Measurements from ENCODE around the gene PDE9A.

PDE9A gene

GRCh38 chr21:42744520-42745445, 91.4 kb downstream of the PDE9A start:
- DNase-seq = no peak

DNA sequence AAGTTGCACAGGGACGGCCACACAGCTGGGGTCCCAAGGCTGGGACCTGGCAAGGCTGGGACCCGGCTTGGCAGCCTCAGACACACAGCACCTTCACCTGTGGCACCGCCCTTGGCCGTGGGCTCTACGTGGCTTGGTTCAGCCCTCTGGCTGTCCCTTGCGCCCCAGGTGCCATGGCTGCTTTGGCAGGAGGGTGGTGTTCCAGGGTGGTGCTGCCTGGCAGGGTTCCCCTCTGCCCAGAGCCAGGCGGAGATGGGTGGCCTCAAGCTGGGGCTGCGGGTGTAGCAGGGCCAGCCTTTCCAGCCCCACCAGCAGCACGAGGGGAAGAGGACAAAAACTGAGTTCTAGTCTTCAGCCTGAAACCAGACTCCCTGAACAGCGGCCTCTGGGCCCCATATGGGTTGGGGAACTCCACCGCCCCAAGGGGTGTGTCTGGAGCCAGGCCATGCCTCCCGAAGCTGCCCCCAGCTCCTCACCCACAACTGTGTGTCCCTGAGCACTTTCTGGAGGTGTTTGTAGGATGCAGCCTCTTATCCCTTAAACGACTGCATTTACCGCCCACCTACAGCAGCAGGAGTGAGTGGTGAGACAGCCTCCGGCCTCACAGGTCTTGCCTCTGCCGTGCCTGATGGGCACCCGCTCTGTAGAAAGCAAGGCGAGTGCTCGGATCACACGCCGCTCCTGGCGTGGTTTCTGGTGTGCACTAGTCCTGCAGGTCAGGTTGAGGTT, 92.3 kb downstream of the PDE9A start:
- DNase-seq = no peak

- DNase-seq = no peak
Observed at GRCh38 chr21:42746240-42746592, 92.8 kb downstream of the PDE9A start.

GRCh38 chr21:42746593-42747275, 93.3 kb downstream of the PDE9A start:
- no peak for DNase-seq

DNA sequence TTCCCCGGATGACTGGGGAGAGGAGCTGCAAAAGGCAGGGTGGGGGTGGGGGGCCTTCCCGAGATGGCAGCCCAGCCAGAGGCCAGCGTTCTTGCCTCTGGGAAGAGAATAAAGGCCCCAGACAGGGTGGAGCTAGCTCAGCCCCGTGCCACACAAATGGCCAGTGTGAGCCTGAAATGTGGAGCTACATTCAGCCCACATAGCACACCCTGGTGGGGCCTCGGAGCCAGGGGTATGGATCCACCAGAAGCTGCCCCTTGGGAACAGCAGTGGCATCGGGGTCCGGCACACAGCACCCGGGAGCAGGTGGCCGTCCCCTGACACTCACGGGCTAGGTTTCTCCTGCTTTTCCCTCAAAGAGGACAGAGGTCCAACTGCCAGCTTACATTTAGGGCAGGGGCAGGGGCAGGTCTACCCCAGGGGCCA, 93.9 kb downstream of the PDE9A start:
- DNase-seq = no peak

GRCh38 chr21:42747746-42748351, 94.4 kb downstream of the PDE9A start:
- DNase-seq = no peak

DNA sequence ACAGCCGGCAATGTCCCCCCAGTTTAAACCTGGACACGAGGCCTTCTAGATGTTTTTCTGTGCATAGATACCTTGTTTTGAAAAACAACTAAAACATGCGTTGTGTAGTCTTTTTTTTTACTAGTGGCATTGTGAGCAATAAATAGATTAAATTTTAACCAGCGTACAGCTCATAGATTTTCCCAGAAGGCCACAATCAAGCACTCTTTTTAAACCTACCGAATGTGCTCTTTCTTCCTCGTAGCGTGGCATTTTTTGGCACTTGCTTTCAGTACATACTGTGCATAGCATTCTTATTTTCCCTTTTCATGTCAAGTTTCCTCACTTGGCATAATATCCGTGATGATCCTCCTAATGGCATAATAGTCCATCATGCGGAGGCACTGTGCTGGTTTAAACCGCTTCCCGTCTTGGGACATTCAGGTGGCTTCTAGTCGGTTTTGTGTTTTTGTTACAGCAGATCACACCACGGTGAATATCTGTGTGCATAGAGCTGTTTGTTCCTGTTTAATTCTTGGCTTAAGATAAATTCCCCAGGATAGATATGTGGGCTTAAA, 95.3 kb downstream of the PDE9A start:
- no peak for DNase-seq

DNA sequence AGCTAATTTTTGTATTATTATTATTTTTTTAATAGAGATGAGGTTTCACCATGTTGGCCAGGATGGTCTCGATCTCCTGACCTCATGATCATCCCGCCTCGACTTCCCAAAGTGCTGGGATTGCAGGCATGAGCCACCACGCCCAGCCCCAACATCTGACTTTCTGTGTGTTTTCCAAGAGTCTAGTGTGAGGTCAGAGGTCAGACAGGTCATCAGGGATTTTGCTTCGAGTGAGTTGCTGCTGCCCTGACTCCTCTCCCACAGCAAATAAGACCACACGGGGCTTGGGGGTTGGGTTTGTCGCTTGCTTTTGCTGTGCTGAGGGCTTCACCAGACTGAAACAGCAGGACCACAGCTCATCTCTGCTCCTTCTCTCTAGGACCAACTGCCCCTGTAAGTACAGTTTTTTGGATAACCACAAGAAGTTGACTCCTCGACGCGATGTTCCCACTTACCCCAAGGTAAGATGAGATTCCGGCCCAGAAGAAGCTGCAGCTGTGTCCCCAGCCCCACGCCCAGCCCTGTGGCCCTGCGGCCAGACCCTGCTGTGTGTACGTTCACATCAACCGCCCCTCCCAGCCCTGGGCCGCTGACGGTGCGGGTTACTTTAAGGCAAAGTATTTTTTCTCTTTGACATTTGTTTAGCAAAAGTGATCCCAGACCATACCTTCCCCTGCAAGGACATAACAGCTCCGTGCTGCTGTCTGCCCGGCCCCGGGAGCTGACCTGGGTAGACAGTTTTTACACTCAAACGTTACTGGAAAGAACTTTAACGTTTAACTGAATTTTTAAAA, 97.5 kb downstream of the PDE9A start:
- no peak for DNase-seq

- DNase-seq = no peak
Observed at GRCh38 chr21:42751866-42752265, 98.4 kb downstream of the PDE9A start.

DNA sequence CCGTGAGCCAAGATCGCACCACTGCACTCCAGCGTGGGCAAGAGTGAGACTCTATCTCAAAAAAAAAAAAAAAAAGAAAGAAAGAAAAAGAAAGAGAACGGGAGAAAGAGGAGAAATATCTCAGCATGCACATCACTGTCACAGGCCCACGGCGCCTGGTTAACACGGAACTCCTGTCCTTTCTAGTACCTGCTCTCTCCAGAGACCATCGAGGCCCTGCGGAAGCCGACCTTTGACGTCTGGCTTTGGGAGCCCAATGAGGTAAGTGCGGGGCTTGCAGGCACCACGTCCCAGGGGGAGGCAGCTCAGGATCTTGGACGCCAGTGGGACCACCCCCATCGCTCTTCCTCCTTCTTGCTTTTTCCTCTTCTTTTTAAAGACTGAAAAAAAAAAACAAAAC, 100.4 kb downstream of the PDE9A start:
- DNase-seq = no peak

- DNase-seq = no peak
Observed at GRCh38 chr21:42754270-42754933, 101.0 kb downstream of the PDE9A start.

- DNase-seq = no peak
Observed at GRCh38 chr21:42755031-42755665, 101.7 kb downstream of the PDE9A start.

DNA sequence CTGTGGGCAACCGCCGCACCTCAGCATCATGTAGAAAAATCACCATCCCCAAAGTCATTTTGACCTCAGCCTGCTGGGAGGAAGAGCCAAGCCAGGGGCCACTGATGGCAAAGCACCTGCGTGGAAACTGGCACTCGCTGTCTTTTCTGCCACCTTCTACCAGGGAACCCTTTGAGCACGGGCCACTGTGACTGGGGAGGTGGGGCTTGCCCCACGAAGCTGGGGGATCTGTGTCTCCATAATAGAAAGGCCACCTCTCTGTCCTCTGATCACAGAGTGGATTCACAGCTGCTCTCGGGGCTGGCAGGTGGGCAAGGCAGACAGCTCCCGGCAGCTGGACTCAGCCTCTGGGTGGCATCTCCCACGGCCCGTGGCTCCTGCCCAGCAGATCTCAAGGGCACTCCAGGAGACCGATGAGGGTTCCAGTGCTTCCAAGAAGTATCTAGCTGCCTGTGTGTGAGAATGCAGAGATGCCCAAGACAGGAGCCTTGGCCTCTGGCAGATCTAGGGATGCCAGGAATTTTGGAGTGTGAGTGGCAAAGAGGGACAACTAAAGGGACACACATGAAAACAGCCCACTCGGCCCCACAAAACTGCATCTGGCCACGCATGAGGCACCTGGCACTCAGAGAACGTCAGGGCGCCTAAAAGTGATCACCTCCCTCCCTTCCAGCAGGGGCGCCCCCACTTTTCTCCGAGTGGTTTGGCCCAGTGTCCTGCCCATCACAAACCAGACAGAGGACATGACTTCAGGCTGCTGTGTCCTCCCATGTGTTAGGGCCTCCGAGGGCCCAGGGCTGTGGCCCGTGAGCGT, 102.6 kb downstream of the PDE9A start:
- no peak for DNase-seq

GRCh38 chr21:42756580-42757250, 103.3 kb downstream of the PDE9A start:
- no peak for DNase-seq

DNA sequence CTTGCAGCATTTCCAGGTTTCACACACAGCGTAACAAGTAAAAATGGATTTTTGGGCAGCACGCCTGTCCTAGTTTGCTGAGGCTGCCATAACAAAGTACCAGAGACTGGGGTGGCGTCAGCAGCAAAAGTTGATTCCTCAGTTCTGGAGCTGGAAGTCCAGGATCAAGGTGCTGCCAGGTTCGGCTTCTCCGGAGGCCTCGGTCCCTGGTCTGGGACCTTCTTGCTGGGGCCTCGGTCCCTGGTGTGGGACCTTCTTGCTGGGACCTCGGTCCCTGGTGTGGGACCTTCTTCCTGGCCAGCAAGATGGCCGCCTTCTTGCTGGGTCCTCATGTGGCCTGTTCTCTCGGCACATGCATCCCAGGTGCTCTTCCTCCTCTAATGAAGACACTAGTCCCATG, 104.0 kb downstream of the PDE9A start:
- no peak for DNase-seq

GRCh38 chr21:42757826-42758655, 104.6 kb downstream of the PDE9A start:
- no peak for DNase-seq

DNA sequence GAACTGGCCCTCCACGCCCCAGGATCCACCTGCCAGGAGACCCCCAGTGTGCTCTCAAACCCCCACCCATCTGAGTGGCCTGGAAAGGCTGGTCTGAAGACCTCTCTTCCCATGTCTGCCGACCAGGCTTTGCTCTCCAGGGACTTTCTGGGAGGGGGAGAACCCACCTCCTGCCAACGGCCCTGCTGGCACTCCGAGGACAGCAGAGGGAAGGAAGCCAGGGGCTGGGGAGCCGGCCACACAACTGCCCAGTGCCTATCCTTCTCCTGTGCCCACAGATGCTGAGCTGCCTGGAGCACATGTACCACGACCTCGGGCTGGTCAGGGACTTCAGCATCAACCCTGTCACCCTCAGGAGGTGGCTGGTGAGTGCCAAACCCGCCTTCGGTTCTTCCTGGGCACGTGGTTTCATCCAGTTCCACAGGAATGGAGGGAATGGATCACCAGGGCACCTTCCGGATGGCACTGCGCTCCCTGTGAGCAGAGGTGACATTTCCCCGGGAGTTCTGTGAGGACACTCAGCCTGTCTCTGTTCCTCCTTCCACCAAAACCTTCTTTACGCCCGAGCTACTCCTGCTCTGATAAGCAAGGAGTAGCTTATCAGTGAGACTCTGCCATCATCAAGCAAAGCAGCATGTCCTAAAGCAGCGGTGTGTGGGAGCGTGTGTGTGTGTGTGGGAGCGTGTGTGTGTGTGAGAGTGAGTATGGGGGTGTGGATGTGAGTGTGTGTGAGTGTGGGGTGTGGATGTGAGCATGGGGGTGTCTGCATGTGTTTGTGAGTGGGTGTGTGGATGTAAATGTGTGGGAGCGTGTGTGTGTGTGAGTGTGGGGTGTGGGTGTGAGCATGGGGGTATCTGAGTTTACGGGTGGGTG, 105.5 kb downstream of the PDE9A start:
- DNase-seq = no peak

- DNase-seq = no peak
Observed at GRCh38 chr21:42759594-42759927, 106.1 kb downstream of the PDE9A start.

Data from NK-92 treated with Interleukin-12 subunit alpha and Interleukin-12 subunit beta, amount 100 ng/mL, for 24 hours (cell line).